Left forelimb (tissue), 1 donor: ENCODE results near the gene DPP8.
A peak's percentile ranks its signal among the peaks of the same experiment; 100 is the strongest.
"Not testable (repeated sequence)": the region's sequence is repeated elsewhere in the genome, so short reads cannot be mapped to it uniquely, and the experiment has no call there.

Source experiments
- DNase-seq: peaks from one replicate; pipeline ENCODE4 v3.0.0-alpha.2; 2018; ENCODE audit warnings: low spot score

The DPP8 gene

GRCh38 chr15:65524226-65524625, 6.7 kb upstream of the DPP8 start:
- DNase-seq, result no peak

GRCh38 chr15:65521350-65521749, 3.9 kb upstream of the DPP8 start:
- no peak for DNase-seq

GRCh38 chr15:65518633-65519285, 1.3 kb upstream of the DPP8 start:
- no peak for DNase-seq

DNA sequence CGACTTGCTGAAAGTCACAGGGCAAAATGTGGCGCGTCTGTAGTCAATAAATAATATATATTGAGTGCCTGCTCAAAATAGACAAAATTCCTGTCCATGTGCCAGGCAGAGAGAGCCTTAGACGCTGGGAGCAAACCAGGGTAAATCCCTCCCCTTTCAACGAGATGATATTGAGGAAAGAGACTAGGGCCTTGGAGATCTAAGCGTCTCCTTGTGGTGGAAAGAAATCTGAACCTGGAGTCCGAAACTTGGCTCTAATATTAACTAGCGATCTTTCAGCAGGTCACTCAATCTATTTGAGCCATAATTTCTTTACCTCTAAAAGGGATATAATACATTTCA, 348 bp upstream of the DPP8 start:
- no peak for DNase-seq

DNA sequence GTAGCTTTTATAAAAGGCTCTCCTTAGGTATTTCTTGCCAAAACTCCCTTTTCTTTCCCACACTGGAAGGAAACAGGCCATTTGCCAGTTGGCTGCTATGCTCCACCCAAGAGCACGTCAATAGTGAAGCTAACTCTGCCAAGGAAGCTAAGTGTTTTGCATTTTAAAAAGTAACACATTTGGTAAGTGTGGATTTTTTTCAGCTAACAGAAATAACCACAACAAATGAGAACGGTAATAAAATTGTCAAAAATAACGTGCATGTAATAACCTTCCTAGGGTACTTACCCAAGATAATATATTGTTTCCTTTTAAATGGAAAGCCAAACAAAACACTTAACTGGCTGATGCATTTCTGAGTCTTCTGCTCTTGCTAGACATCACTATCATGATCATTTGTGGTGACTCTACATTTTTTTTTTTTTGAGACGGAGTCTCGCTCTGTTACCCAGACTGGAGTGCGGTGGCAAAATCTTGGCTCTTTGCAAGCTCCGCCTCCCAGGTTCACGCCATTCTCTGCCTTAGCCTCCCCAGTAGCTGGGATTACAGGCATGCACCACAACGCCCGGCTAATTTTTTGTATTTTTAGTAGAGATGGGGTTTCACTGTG, 4.6 kb downstream of the DPP8 start:
- no peak for DNase-seq

- no peak for DNase-seq
Measured at GRCh38 chr15:65512189-65512588, 5.3 kb downstream of the DPP8 start.

- DNase-seq, result no peak
Measured at GRCh38 chr15:65509321-65509720, 8.2 kb downstream of the DPP8 start.

- no peak for DNase-seq
Measured at GRCh38 chr15:65494076-65494475, 23.4 kb downstream of the DPP8 start.

- DNase-seq, result no peak
Measured at GRCh38 chr15:65484876-65485275, 32.6 kb downstream of the DPP8 start.

DNA sequence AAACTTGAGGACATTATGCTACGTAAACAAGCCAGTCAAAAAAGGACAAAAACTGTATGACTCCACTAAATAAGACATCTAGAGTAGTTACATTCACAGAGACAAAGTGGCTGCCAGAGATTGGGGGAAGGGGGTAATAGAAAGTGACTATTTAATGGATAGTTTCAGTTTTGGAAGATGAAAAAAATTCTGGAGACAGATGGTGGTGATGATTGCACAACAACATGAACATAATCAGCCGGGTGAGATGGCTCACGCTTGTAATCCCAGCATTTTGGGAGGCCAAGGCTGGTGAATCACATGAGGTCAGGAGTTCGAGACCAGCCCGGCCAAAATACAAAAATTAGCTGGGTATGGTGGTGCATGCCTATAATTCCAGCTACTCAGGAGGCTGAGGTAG, 40.6 kb downstream of the DPP8 start:
- DNase-seq, result no peak

GRCh38 chr15:65470866-65471265, 46.6 kb downstream of the DPP8 start:
- DNase-seq, result no peak

GRCh38 chr15:65468229-65468909, 49.1 kb downstream of the DPP8 start:
- no peak for DNase-seq

GRCh38 chr15:65466901-65467300, 50.6 kb downstream of the DPP8 start:
- no peak for DNase-seq

- DNase-seq, result not testable (repeated sequence)
Measured at GRCh38 chr15:65463096-65463495, 54.4 kb downstream of the DPP8 start.

- no peak for DNase-seq
Measured at GRCh38 chr15:65460741-65461347, 56.6 kb downstream of the DPP8 start.

DNA sequence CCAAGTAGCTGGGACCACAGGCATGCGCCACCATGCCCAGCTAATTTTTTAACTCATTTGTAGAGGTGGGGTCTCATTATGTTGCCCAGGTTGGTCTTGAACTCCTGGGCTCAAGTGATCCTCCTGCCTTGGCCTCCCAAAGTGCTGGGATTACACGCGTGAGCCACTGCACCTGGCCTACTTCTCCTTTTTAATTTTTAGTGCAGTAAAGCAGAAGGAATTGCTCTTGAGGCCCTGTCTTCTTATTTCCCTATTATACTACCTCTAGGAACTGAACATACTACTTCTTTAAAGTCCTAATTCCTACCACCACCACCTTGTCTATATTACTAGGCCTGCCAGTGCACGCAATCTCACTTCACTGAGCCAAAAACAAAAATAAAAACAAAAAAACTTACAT, 62.2 kb downstream of the DPP8 start:
- DNase-seq, result not testable (repeated sequence)

DNA sequence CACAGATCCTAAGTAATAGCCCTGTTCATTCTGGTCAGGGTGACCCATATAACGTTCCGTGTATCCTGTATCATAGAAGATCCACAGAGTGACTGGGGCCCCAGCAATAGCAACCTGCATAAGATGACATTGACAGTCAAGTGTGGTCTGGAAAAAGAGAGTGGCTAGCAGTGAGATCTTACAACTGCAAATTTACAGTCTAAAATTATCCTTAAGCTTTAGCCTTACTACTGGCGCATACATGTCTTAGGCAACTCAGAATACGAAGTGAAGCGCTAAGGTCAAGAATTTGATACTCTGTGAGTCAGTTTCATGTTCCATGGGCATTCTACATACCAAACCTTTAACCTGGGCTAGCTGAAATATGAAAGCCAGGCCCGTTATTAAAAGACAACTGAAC, 65.5 kb downstream of the DPP8 start:
- no peak for DNase-seq

GRCh38 chr15:65450556-65450955, 66.9 kb downstream of the DPP8 start:
- DNase-seq, result no peak

GRCh38 chr15:65447145-65447544, 70.3 kb downstream of the DPP8 start:
- DNase-seq, result no peak

DNA sequence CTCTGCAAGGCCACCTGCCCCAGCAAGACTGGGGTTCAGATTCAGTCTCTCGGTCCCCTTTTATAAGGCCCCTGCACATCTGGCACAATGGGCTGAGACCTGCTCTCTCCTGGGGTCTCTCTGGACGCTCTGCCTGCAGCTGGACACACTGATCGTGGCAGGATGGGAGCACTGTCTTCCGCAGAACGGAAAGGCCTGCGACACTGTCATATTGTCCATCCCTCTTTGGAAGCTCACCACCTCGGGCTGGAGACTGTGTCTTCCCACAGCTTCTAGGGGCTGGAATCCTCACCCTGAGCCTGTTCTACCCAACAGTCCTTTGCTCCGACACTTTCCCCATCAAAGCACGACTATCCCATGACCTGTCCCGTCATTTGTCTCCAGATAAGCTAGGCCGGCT, 83.3 kb downstream of the DPP8 start:
- DNase-seq, result no peak

GRCh38 chr15:65431731-65432130, 85.8 kb downstream of the DPP8 start:
- no peak for DNase-seq

GRCh38 chr15:65426216-65426853, 91.2 kb downstream of the DPP8 start:
- peak; percentile 47 for DNase-seq

GRCh38 chr15:65424683-65425082, 92.8 kb downstream of the DPP8 start:
- no peak for DNase-seq
